ENCODE measurements around the gene UBE2S.
A peak's percentile ranks its signal among the peaks of the same experiment; 100 is the strongest.

Gene UBE2S

GRCh38 chr19:55368701-55369563 is 38.7 kb downstream of the UBE2S start:
- no peak for DNase-seq
- intact Hi-C loops (cut with DNase I), result no loop called here

- DNase-seq, result no peak
- intact Hi-C loops (cut with DNase I), result no loop called here
These were observed 39.5 kb downstream of the UBE2S start for GRCh38 chr19:55368106-55368505.

GRCh38 chr19:55366790-55367189 is 40.8 kb downstream of the UBE2S start:
- intact Hi-C loops (cut with DNase I), result no loop called here

GRCh38 chr19:55365964-55366363 is 41.6 kb downstream of the UBE2S start:
- DNase-seq, result no peak
- intact Hi-C loops (cut with DNase I), result no loop called here

More at GRCh38 chr19:55366790-55367189, 40.8 kb downstream of the UBE2S start:
- no peak for DNase-seq

GRCh38 chr19:55365245-55365644 is 42.3 kb downstream of the UBE2S start:
- intact Hi-C loops (cut with DNase I), result no loop called here
- no peak for DNase-seq

- intact Hi-C loops (cut with DNase I), result no loop called here
- DNase-seq, result no peak
These were observed 44.4 kb downstream of the UBE2S start, which contains the start of gene GARIN5B for GRCh38 chr19:55362990-55363716. TSS of gene GARIN5B (minus strand) at chr19:55363260. CDS start at chr19:55363066, 194 bp downstream.

- intact Hi-C loops (cut with DNase I), result no loop called here
- DNase-seq, result no peak
These were observed 45.2 kb downstream of the UBE2S start for GRCh38 chr19:55362174-55362989.

GRCh38 chr19:55360902-55361301 is 46.7 kb downstream of the UBE2S start:
- intact Hi-C loops (cut with DNase I), result no loop called here
- DNase-seq, result no peak

GRCh38 chr19:55358943-55359908 is 48.4 kb downstream of the UBE2S start:
- intact Hi-C loops (cut with DNase I), result no loop called here
- DNase-seq, result no peak

GRCh38 chr19:55358493-55358892 is 49.1 kb downstream of the UBE2S start:
- intact Hi-C loops (cut with DNase I), result no loop called here
- DNase-seq, result no peak

GRCh38 chr19:55355213-55355821 is 52.3 kb downstream of the UBE2S start:
- DNase-seq, result no peak
- intact Hi-C loops (cut with DNase I), result no loop called here

GRCh38 chr19:55354698-55355212 is 52.8 kb downstream of the UBE2S start, which contains the start of gene COX6B2:
TSS of gene COX6B2 (minus strand) at chr19:55354719. CDS start at chr19:55354521, 198 bp downstream.
- intact Hi-C loops (cut with DNase I), result no loop called here
- DNase-seq, result no peak

GRCh38 chr19:55353803-55354697 is 53.5 kb downstream of the UBE2S start:
- intact Hi-C loops (cut with DNase I), result no loop called here
- peak in 1 of 10 donors; percentile 38 for DNase-seq

GRCh38 chr19:55353356-55353802 is 54.2 kb downstream of the UBE2S start:
- no peak for DNase-seq
- intact Hi-C loops (cut with DNase I), result no loop called here

GRCh38 chr19:55352549-55353145 is 54.9 kb downstream of the UBE2S start:
- intact Hi-C loops (cut with DNase I), result no loop called here
- DNase-seq, result no peak

GRCh38 chr19:55352040-55352439 is 55.5 kb downstream of the UBE2S start:
- DNase-seq, result no peak
- intact Hi-C loops (cut with DNase I), result no loop called here

GRCh38 chr19:55350620-55351315 is 56.8 kb downstream of the UBE2S start:
- intact Hi-C loops (cut with DNase I), result no loop called here
- DNase-seq, result no peak
